Calu3 (cell line): ENCODE results near the gene LRRC25. TPM values are rescaled to one million over a fixed set of nuclear protein-coding genes. Genes with fewer than 3 reads are reported as not detected.
"Not testable (repeated sequence)": the region's sequence is repeated elsewhere in the genome, so short reads cannot be mapped to it uniquely, and the experiment has no call there.

Source experiments
- BruUV-seq: library from RNA; stranded (reverse); fragments of 400-500 nt; replicated peaks from 2 replicates; lab custom pipeline; 2021; lab: Mats Ljungman, UMichigan
- CTCF ChIA-PET: fragments of 300-600 bp; sonication (Branson Sonifier 250); formaldehyde crosslinking; loops from one replicate; lab custom pipeline; 2022; ENCODE audit warnings: antibody characterized with exemption; lab: Charles Lee
- DNase-seq: peaks from one replicate; pipeline ENCODE4 v3.0.0; 2022
- H3K27ac Mint-ChIP-seq: one replicate; pipeline ENCODE4 v1.8.0; 2022; ENCODE audit warnings: mixed read lengths; ENCODE audit not compliant: unreplicated experiment
- H3K27me3 Mint-ChIP-seq: one replicate; pipeline ENCODE4 v1.8.0; 2022; ENCODE audit warnings: mixed read lengths; ENCODE audit not compliant: unreplicated experiment
- H3K36me3 Mint-ChIP-seq: one replicate; pipeline ENCODE4 v1.8.0; 2022; ENCODE audit warnings: mild to moderate bottlenecking, moderate library complexity, mixed read lengths; ENCODE audit not compliant: insufficient read depth, unreplicated experiment
- H3K4me1 Mint-ChIP-seq: one replicate; pipeline ENCODE4 v1.8.0; 2022; ENCODE audit warnings: mild to moderate bottlenecking, low read depth, mixed read lengths; ENCODE audit not compliant: unreplicated experiment
- H3K4me3 Mint-ChIP-seq: one replicate; pipeline ENCODE4 v1.8.0; 2022; ENCODE audit warnings: mild to moderate bottlenecking, low read depth, moderate library complexity, mixed read lengths; ENCODE audit not compliant: unreplicated experiment
- H3K9me3 Mint-ChIP-seq: one replicate; pipeline ENCODE4 v1.8.0; 2022; ENCODE audit warnings: low read depth, mixed read lengths; ENCODE audit not compliant: unreplicated experiment
- intact Hi-C: fragments of 100-400 bp; cut with micrococcal nuclease; formaldehyde crosslinking; loops from one replicate; pipeline ENCODE4 v1.10.0; 2022; ENCODE audit not compliant: unreplicated experiment
- total RNA-seq: library from RNA; stranded (reverse); gene quantifications from 2 replicates; pipeline ENCODE4 v1.2.3, GENCODE V29; 2022
- TF ChIP-seq, protein P1 (sequence below): fragments of 200-600 bp; IDR thresholded peaks from one replicate; pipeline ENCODE4 v1.8.0; 2022; ENCODE audit warnings: antibody characterized with exemption; ENCODE audit not compliant: unreplicated experiment

The LRRC25 gene
- total RNA-seq, 1 experiment from 2014 or later, result not detected

DNA sequence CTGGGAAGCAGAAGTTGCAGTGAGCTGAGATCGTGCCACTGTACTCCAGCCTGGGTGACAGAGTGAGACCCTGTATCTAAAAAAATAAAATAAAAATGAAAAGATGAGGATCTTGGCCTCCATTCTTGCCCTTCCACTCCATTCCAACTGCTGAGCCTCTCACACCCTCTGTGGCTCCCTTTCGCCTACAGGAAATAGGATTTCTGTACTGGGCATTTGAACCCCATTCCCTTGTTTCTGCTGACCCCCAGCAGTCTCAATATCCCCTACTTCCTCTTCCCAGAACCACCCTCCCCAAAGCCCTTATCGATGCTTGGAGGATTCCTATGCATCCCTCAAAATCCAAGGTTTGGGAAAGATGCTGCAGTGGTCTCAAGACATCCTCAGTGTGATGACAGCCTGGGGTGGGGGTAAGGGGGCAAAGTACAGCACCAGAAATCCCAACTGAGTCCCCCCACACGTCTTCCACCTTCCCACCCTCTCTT is 24.0 kb downstream of the LRRC25 start:
- TF ChIP-seq, protein P1, sequence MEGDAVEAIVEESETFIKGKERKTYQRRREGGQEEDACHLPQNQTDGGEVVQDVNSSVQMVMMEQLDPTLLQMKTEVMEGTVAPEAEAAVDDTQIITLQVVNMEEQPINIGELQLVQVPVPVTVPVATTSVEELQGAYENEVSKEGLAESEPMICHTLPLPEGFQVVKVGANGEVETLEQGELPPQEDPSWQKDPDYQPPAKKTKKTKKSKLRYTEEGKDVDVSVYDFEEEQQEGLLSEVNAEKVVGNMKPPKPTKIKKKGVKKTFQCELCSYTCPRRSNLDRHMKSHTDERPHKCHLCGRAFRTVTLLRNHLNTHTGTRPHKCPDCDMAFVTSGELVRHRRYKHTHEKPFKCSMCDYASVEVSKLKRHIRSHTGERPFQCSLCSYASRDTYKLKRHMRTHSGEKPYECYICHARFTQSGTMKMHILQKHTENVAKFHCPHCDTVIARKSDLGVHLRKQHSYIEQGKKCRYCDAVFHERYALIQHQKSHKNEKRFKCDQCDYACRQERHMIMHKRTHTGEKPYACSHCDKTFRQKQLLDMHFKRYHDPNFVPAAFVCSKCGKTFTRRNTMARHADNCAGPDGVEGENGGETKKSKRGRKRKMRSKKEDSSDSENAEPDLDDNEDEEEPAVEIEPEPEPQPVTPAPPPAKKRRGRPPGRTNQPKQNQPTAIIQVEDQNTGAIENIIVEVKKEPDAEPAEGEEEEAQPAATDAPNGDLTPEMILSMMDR, result no peak
- H3K36me3 Mint-ChIP-seq, result peaks cover 19% of the 10 kb centered on the region
- H3K9me3 Mint-ChIP-seq, result no peaks in the 10 kb centered on the region
- H3K27me3 Mint-ChIP-seq, result no peaks in the 10 kb centered on the region
- intact Hi-C loops, result no loop called here
- no peak for DNase-seq
- CTCF ChIA-PET, result no interaction called here
- peak overlapping the region; percentile 93 for H3K27ac Mint-ChIP-seq
- no peak overlapping the region for H3K4me3 Mint-ChIP-seq
- peaks cover 12% of the 10 kb centered on the region for H3K4me1 Mint-ChIP-seq
- BruUV-seq, result no TSS peak

DNA sequence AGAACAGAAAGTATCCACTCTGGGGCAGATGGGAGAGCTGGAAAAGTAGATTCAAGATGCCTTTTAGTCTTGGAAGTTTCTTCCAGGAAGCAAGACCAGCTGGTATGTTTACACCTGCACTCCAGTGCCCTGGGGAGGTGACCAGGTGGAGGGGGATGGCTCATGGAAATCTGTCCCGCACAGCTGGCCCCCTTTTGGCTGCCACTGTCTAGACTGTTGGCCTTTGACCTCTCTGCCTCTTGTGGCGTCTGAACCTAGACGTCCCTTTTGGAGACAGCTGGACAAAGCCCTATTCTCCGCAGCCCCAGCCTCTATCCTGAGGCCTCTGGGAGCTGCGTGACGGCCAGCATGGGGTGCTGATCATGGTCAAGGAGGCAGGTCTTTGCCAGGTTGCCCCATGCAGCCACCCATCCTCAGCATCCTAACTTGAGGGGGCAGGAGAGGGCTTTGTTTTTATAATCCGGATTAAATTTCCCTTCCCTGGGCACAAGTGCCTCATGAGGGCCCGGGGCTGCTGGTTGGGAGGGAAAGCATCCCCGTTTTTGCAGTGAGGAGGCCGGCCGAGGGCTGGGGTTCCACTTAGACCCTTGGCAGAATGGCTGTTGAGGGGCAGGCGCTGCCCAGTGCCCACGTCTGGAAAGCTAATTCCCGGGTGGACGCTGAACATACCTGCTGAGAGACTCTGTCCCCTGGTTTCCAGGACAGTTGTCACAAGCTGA is 28.8 kb downstream of the LRRC25 start:
- CTCF ChIA-PET, result no interaction called here
- Mint-ChIP-seq H3K4me1 (peaks cover 22% of the 10 kb centered on the region), H3K27ac (no peak overlapping the region), H3K9me3 (no peaks in the 10 kb centered on the region), H3K27me3 (no peaks in the 10 kb centered on the region), H3K4me3 (no peak overlapping the region), H3K36me3 (peaks cover 31% of the 10 kb centered on the region)
- TF ChIP-seq, protein P1, result no peak
- no TSS peak for BruUV-seq
- DNase-seq, result no peak
- intact Hi-C loops, result no loop called here

DNA sequence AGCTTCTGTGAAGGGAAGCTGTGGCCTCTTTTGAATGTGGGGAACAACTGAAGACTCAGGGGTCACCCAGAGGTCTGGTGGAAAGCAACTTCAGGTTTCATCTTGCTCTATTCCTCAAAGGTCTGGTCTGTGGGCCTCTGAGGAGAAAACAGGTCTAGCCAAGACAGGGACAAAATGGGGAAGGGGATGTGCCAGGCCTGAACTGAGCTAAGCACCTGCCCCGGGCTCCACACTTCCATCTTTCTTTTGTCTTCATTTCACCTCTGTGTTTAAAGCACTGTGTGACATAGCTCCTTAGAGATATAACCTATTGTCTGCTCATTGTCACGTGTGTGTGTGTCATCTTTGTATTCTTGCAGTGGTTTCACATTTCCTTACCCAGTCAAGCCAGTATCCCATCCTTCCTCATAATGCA is 31.4 kb downstream of the LRRC25 start:
- intact Hi-C loops, result no loop called here
- Mint-ChIP-seq H3K36me3 (peaks cover 40% of the 10 kb centered on the region), H3K4me3 (no peak overlapping the region), H3K27ac (peak overlapping the region; percentile 86), H3K4me1 (peaks cover 17% of the 10 kb centered on the region), H3K9me3 (no peaks in the 10 kb centered on the region), H3K27me3 (no peaks in the 10 kb centered on the region)
- CTCF ChIA-PET, result no interaction called here
- TF ChIP-seq, protein P1, result no peak
- BruUV-seq, result no TSS peak
- DNase-seq, result no peak

DNA sequence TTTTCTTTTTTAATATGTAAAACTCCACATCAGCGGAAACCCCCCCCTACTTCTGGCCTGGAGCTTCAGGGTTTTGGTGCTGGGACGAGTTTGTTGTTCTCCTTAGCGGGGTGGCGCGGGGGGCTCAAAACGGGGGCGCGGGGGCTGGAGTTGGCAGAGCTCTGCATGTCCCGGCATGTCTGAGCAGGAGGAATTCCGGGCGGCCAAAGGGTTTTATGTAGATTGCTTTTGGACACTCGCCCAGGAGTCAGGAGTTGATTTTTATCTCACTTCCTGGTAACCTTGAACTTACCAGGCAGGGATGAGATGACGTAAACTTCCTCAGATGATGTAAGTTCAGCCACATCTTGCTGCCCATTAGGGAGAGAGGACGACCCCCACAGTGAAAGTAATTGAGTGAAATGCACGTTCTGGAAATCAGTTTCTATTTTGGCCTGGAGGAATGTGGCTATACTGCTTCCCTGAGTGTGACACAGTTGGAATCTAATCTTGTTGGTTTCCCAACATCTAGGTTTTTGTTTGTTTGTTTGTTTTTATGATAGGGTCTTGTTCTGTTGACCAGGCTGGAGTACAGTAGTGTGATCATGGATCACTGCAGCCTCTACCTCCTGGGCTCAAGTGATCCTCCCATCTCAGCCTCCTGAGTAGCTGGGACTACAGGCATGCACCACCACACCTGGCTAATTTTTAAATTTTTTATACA is 32.4 kb downstream of the LRRC25 start:
- no TSS peak for BruUV-seq
- DNase-seq, result peak; percentile 81
- Mint-ChIP-seq H3K4me1 (peaks cover 17% of the 10 kb centered on the region), H3K4me3 (peak overlapping the region; percentile 41), H3K36me3 (peaks cover 43% of the 10 kb centered on the region), H3K27ac (peak overlapping the region; percentile 86), H3K27me3 (no peaks in the 10 kb centered on the region), H3K9me3 (no peaks in the 10 kb centered on the region)
- CTCF ChIA-PET, result interaction anchor here (0.6 to 0.9 kb wide), 3 partner anchors 11 to 26 kb away, joined by 3 read pairs; no protein-coding TSS in a partner anchor
- intact Hi-C loops, result no loop called here
- TF ChIP-seq, protein P1, result no peak

DNA sequence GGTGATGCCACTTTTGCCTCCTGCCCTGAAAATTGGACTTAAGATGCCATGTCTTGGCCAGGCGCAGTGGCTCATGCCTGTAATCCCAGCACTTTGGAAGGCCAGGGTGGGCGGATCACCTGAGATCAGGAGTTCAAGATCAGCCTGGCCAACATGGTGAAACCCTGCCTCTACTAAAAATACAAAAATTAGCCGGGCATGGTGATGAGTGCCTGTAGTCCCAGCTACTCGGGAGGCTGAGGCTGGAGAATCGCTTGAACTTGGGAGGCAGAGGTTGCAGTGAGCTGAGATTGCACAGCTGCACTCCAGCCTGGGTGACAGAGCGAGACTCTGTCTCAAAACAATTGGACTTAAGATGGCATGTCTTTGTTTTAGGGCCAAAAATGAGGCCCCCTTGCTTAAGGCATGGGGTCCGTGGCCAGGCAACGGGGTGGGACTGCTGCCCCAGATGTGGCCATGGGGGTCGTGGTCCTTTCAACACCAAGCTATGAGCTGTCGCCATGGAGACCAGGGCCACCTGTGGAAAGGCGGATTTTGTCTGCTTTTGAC is 33.1 kb downstream of the LRRC25 start:
- TSS peak; percentile 100 for BruUV-seq
- peak overlapping the region; percentile 41 for H3K4me3 Mint-ChIP-seq
- CTCF ChIA-PET, result interaction anchor here (0.6 to 0.9 kb wide), 4 partner anchors 12 to 84 kb away, joined by 3 to 5 read pairs (median 3); no protein-coding TSS in a partner anchor
- H3K4me1 Mint-ChIP-seq, result peaks cover 17% of the 10 kb centered on the region
- H3K9me3 Mint-ChIP-seq, DNase-seq, intact Hi-C loops, H3K27me3 Mint-ChIP-seq: not testable (repeated sequence)
- H3K36me3 Mint-ChIP-seq, result peaks cover 49% of the 10 kb centered on the region
- H3K27ac Mint-ChIP-seq, result peak overlapping the region; percentile 86
